Erythroblast (primary cell): Measurements from ENCODE around the gene KCNH1.

Experiments
- GATA1 ChIP-seq: IDR thresholded peaks from 2 replicates; pipeline ENCODE4 v1.6.1; 2011; ENCODE audit warnings: low read depth, mild to moderate bottlenecking, control low read depth, low read length, moderate library complexity
- POLR2A ChIP-seq: IDR thresholded peaks from 2 replicates; pipeline ENCODE4 v1.6.1; 2011; ENCODE audit warnings: mild to moderate bottlenecking, low read length

DNA sequence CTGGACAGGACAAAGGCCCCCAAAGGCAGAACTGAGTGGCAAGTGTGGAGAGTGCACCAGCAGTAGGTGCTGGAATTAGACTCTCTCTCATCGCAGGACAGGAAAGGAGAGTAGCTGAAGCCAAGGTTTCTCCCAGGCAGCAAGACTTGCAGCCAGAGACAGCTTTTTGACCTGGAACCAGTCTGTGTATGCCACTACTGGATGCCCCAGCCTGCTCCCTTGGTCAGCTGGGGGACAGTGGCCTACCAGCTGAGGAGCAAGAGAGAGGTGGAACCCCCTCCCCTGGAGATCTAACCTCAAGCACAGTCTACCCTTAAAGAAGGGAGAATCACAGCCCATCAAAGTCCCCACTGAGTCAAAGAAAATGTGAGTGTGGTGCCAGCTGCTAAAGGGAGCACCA lies 375.7 kb downstream of the KCNH1 start:
- TF ChIP-seq POLR2A (no peak), GATA1 (no peak)
